Gastrocnemius medialis (tissue), 4 donors: Measurements from ENCODE around the gene GPLD1. TPM values are rescaled to one million over a fixed set of nuclear protein-coding genes. Genes with fewer than 3 reads are reported as not detected.
A peak's percentile ranks its signal among the peaks of the same experiment; 100 is the strongest.

Experiments
- ATAC-seq, 2 donors: fragments of 150-250 bp; one replicate each; pipeline ENCODE4 v1.9.1; 2016
- DNase-seq, 2 donors: peaks; one replicate each; pipeline ENCODE4 v3.0.0-alpha.2; 2019
- H3K27ac ChIP-seq, 4 donors: fragments of 200-600 bp; sonication (generic); 1 replicate in 1 of 4; 2 replicates in 3 of 4; pipeline ENCODE4 v1.5.1; 2016 to 2018; ENCODE audit warnings: mild to moderate bottlenecking in 2 of 4, moderate library complexity in 1 of 4
- H3K27me3 ChIP-seq, 3 donors: fragments of 200-600 bp; sonication (generic) in 2 of 3; 1 replicate in 1 of 3; 2 replicates in 2 of 3; pipeline versions ENCODE4 v1.5.1 to v1.6.0; 2016 to 2019; ENCODE audit warnings: mild to moderate bottlenecking in 1 of 3, moderate library complexity in 1 of 3
- H3K36me3 ChIP-seq, 2 donors: fragments of 200-600 bp; sonication (generic) in 1 of 2; one replicate each; pipeline ENCODE4 v1.5.1; 2017 to 2018
- H3K4me1 ChIP-seq, 2 donors: fragments of 200-600 bp; sonication (generic) in 1 of 2; one replicate each; pipeline ENCODE4 v1.5.1; 2016 to 2017; ENCODE audit warnings: mild to moderate bottlenecking in 2 of 2
- H3K4me3 ChIP-seq, 4 donors: fragments of 200-600 bp; sonication (generic) in 3 of 4; 1 replicate in 1 of 4; 2 replicates in 3 of 4; pipeline ENCODE4 v1.5.1; 2016 to 2019; ENCODE audit warnings: mild to moderate bottlenecking in 2 of 4
- H3K9me3 ChIP-seq, 3 donors: fragments of 200-600 bp; sonication (generic) in 2 of 3; 1 replicate in 1 of 3; 2 replicates in 2 of 3; pipeline ENCODE4 v1.5.1; 2016 to 2019
- CTCF ChIP-seq, 5 experiments: fragments of 450-650 bp in 3 of 5; fragments of 200-600 bp in 2 of 5; sonication (generic) in 2 of 5; IDR thresholded peaks in 4 of 5; conservative IDR thresholded peaks in 1 of 5; 1 replicate in 4 of 5; 2 replicates in 1 of 5; pipeline ENCODE4 v1.5.1; 2016 to 2019; ENCODE audit warnings: antibody characterized with exemption in 5 of 5, mild to moderate bottlenecking in 3 of 5, moderate library complexity in 3 of 5
- POLR2A ChIP-seq, 2 donors: fragments of 450-650 bp; IDR thresholded peaks; one replicate each; pipeline ENCODE4 v1.6.1; 2017; ENCODE audit warnings: antibody characterized with exemption in 2 of 2, mild to moderate bottlenecking in 2 of 2, moderate library complexity in 2 of 2
- in situ Hi-C, 4 donors: fragments of 200-750 bp; cut with MboI; loops; one replicate each; pipeline versions ENCODE4 v1.15.0 to v1.8.0; 2017; ENCODE audit warnings: low sequenced_read_pairs in 4 of 4
- intact Hi-C: fragments of 100-400 bp; cut with DNase I; formaldehyde crosslinking; loops from one replicate; pipeline ENCODE4 v1.15.1; 2023; ENCODE audit warnings: low total_unique reads
- total RNA-seq, 4 donors: library from RNA; depleted of rRNA; stranded (reverse); fragments of >200 nt; gene quantifications; one replicate each; pipeline versions ENCODE4 v1.1.0 to v1.2.3, GENCODE V29; 2016

The GPLD1 gene
- total RNA-seq, 4 donors from 2014 or later, result 0.07 to 1.2 (median 0.28) TPM

DNA sequence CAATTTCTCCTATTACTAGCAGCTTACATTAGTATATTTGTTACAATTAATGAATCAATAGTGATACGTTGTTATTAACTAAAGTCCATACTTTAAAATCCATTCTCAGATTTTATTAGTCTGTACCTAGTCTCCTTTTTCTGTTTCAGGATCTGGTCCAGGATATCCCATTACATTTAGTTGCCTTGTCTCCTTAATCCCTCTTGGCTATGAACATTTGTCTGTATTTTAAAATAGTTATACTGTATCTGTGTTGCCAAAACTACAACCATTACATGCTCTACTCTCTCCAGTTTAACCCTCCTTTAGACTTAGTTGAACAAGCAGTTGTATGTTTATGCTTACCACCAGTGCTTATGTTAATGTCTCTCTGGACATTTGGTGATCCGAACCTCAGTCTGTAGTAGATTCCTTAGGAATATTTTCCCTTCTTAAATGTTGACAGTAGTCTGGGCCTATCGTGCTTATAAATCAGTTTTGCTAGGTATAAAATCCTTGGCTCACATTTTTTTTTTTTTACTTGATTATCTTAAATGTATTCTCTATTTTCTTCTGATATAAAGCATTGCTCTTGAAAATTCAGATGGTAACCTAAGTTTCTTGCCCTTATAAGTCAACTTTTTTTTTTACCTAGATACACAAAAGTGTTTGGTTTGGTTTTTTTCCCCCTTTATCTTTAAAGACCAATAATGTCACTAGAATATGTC is 17.6 kb upstream of the GPLD1 start:
- no peak for DNase-seq
- Histone ChIP-seq H3K27me3 (no peaks in the 10 kb centered on the region), H3K4me1 (peaks cover 0 to 15% of the 10 kb centered on the region in 2 donors), H3K9me3 (no peaks in the 10 kb centered on the region), H3K27ac (peak overlapping the region in 2 of 4 donors; percentile 61 to 71), H3K4me3 (no peak overlapping the region), H3K36me3 (peaks cover 0 to 14% of the 10 kb centered on the region in 2 donors)
- in situ Hi-C loops, result no loop called here
- TF ChIP-seq CTCF (IDR thresholded peaks at IDR 0.05 in 4 of 5, conservative IDR thresholded peaks at IDR 0.05 in 1 of 5) (no peak), POLR2A (IDR thresholded peaks at IDR 0.05) (no peak)
- intact Hi-C loops, result no loop called here
- ATAC-seq, result peak; percentile 84 to 89

DNA sequence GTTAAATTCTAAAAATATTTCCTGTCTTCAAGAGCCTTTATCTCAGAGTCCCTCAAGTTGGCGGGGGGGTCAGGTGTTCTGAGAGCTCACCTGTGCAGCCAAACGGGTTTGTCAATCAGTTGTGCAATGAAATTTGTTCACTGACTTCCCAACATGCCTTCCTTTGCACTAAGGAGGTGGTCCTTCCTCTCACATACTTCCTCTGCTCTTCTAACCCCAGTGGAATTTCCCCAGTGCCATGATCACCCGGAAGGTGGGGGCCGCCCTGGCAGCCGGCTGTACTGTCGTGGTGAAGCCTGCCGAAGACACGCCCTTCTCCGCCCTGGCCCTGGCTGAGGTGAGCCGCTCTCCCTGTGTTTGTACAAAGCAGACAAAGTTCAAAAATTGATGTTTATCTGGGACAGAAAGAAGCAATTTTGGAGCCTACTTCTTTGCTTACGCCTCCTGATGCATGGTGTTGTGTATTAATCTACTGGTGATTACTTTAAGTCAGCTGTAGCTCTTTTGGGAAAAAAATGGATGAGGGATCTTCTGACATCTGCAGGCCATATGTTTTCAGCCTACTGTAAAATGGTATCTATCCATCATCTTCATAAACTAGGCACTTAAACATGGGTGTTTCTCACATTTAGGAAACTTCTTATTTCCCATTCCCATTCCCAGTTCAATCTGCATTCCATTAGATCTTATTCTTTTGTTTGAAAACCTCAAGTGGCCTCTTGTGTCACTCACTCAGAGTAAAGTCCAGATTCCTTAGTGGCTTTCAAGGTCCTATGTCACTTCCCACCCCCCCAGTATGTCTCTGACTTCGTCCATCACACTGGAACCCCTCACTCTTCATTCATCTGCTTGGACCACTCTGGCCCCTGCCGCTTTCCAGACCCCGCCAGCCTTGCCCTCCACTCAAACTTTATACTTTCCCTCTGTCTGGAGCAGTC is 15.5 kb upstream of the GPLD1 start:
- DNase-seq, result no peak
- Histone ChIP-seq H3K27ac (no peak overlapping the region), H3K4me1 (peaks cover 0 to 15% of the 10 kb centered on the region in 2 donors), H3K36me3 (peaks cover 0 to 14% of the 10 kb centered on the region in 2 donors), H3K4me3 (no peak overlapping the region), H3K27me3 (no peaks in the 10 kb centered on the region), H3K9me3 (no peaks in the 10 kb centered on the region)
- intact Hi-C loops, result no loop called here
- in situ Hi-C loops, result no loop called here
- no peak for ATAC-seq
- TF ChIP-seq CTCF (IDR thresholded peaks at IDR 0.05 in 4 of 5, conservative IDR thresholded peaks at IDR 0.05 in 1 of 5), result no peak
- no peak for TF ChIP-seq POLR2A (IDR thresholded peaks at IDR 0.05)

- TF ChIP-seq CTCF (IDR thresholded peaks at IDR 0.05 in 4 of 5, conservative IDR thresholded peaks at IDR 0.05 in 1 of 5) (no peak), POLR2A (IDR thresholded peaks at IDR 0.05) (no peak)
- intact Hi-C loops (no loop called here), in situ Hi-C loops (no loop called here)
- H3K4me3 ChIP-seq, result no peak overlapping the region
- H3K9me3 ChIP-seq, result no peaks in the 10 kb centered on the region
- H3K27me3 ChIP-seq, result no peaks in the 10 kb centered on the region
- DNase-seq (no peak), ATAC-seq (no peak)
- peaks cover 0 to 15% of the 10 kb centered on the region in 2 donors for H3K4me1 ChIP-seq
- peaks cover 0 to 14% of the 10 kb centered on the region in 2 donors for H3K36me3 ChIP-seq
- H3K27ac ChIP-seq, result no peak overlapping the region
Observed at GRCh38 chr6:24504287-24504648, 14.9 kb upstream of the GPLD1 start.

- intact Hi-C loops, result no loop called here
- TF ChIP-seq POLR2A (IDR thresholded peaks at IDR 0.05), result no peak
- TF ChIP-seq CTCF (IDR thresholded peaks at IDR 0.05 in 4 of 5, conservative IDR thresholded peaks at IDR 0.05 in 1 of 5), result no peak
- H3K27ac ChIP-seq, result peak overlapping the region in 1 of 4 donors; percentile 17
- DNase-seq (no peak), ATAC-seq (no peak)
- peaks cover 0 to 12% of the 10 kb centered on the region in 2 donors for H3K4me1 ChIP-seq
- in situ Hi-C loops, result no loop called here
- no peak overlapping the region for H3K4me3 ChIP-seq
- H3K27me3 ChIP-seq, result no peaks in the 10 kb centered on the region
- no peaks in the 10 kb centered on the region for H3K9me3 ChIP-seq
- H3K36me3 ChIP-seq, result peaks cover 0 to 6% of the 10 kb centered on the region in 2 donors
Observed at GRCh38 chr6:24501914-24502313, 12.5 kb upstream of the GPLD1 start.
